ENCODE data around the gene DLG2.

Gene DLG2

DNA sequence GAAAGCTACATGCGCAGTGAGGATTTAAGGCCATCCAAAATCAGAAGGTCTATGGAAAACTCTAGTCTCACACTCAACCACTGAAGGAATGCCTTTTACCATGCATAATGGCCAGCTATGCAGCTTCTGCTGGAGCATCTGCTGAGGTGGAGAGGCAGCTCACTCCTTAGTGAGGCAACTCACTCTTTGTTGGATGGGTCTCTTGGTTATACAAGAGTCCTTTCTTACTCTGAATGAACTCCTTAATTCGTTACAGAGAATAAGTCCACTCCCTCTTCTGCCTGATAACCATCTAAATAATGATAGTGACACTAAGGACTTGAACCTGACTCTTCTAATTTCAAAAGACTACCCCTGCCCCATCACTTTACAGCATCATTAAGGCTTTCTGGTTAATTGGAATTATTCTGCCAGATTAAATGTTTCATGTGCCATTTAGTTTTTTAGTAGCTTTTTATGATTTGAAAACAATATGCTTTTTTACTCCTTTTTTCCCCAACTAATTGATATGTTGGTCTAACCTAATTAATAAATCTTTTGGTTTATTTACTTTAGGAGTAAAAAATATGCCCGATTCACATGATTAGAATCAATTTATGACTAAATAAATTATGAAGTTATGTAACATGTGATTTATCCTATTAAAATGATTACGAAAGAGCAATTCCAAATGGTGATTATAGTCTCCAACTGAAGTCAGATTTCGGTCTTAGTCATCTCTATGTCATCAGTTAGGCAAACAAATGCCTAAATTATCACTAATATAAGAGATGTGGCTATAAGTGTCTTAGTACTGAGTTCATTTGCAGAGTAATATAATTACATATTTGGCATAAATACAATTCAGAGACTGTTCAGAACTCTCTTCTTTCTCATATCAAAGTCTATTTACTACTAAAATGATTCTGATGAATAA, 2054.3 kb downstream of the DLG2 start:
- no peak for DNase-seq

DNA sequence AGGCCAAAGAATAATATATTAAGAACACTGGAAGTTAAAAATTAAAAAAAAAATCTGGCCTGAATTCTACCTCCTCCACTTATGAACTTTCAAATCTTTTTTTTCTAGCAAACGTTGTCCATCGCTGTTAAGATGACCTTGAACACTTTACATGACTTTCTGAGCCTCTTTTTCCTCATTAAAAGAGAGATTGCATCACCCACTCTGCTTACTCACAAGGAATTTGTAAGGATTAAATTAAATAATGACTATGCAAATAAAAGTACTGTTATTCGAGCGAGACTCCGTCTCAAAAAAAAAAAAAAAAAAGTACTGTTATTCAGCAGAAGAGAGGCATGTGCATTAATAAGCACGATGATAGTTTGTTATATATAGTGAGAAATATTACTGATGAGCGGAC, 2055.8 kb downstream of the DLG2 start:
- DNase-seq: no peak

DNA sequence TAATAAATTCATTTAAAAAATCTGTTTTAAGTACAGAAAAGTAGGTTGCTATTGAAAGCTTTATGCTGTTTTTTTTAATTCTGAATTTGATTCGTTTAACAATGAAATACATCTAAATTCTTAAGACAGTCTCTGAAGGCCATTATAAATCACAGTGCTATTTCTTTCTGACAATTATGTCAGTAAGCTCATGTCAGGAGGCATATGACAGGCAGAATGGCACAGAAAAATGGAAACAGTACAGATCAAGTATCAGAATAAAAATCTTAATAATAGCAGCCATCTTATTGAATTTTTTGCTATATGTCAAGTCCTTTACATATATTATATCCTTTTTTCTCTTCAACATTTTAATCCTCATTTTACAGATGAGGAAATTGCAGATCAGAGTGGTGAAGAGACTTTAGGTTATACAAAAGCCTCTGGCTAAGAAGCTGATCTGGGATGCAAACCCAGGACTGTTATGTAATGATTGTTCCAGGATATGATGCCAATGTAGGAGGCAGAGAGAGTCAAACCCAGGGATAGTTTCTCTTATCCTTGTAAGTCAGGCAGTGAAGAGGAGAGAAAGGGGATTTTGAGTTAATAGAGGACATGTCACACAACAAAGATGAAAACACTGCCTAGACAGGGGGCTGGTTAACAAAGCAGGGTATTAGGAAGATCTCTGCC, 2057.9 kb downstream of the DLG2 start:
- no peak for DNase-seq

- DNase-seq: no peak
Measured at GRCh38 chr11:83568516-83568915, 2058.6 kb downstream of the DLG2 start.

DNA sequence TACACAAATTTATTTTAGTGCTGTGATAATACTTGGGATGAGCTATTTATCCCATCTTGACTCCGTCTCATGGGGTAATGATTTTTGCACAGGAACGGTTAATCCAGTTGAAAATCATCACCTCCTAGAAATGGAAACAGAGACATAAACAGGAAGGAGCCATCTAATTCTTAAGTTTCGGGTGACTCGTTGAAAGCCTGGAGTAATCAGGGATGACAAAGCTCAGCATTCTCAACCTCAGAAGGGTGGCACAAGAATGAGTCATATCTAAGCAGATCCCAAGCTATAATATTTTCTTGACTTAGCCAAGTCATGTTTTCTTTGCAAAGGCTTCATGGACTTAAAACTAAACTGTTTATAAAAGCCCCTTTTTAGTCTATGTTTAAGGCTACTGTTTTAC, 2060.2 kb downstream of the DLG2 start:
- no peak for DNase-seq

- no peak for DNase-seq
Measured at GRCh38 chr11:83564870-83565269, 2062.3 kb downstream of the DLG2 start.

DNA sequence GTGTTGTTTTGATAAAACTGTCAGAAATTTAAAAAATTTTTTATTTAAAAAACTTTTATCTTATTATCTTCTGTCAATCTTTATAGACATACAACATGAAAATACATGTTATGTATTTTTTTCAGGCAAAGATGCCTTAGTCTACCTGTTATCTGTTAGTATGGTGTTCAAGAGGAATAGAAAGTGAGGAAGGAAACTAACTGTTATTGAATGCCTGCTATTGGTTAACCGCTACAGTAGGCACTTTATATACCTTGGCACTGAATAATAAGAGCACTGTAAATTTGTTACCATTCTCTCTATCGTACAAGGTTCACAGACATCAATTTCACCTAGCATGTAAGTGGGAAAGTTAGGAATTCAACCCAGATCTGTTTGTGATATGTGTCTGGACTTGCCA, 2068.9 kb downstream of the DLG2 start:
- DNase-seq: no peak

GRCh38 chr11:83557653-83558052, 2069.5 kb downstream of the DLG2 start:
- DNase-seq: no peak

DNA sequence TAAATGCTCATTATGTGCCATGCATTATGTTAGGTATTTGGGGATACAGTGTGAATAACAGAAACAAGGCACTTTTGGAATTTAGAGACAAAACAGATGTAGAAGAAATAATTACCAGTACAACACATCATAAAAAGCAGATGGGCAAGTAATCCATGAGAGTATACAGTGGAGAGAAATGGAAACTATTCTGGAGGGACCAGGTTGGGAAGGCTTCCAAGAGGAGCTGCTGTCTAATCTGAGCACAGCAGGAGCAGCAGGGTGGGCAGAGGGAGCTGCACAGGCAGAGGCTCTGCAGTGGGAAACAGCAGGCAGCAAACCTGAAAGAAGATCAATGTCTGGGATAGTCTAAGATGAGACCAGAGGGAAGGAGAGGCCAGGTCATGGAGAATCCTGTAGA, 2072.3 kb downstream of the DLG2 start:
- DNase-seq: peak; percentile 3

DNA sequence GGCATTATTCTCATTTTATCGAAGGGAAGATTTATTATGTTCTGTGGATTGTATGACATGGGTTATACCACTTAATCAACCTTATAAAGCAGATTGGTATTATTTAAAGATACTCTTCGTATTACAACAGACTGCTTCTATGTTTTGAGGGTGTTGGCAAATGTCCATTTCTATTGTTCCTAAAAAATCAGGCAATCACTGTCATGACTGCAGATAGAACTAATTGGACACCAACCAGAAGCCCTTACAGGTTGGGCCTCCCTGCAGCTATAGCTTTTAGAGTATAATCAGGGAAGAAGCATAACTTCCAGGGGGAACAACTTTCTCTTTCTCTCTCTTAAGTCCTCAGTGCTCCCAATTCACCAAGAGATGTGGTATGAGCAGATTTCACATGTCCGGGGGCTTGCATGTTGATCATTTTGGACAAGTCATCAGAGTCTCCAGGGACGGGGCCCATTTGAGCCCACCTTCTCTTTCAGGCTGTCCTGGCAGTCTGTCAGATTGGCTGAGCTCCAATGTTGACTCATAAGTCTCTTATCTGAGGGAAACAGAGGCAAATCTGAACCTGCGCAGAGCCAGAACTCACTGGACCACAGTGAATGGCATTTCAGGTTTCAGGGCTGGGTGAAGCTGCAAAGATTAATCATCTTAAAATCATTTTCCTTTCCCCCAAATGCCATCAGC, 2077.0 kb downstream of the DLG2 start:
- DNase-seq: no peak

DNA sequence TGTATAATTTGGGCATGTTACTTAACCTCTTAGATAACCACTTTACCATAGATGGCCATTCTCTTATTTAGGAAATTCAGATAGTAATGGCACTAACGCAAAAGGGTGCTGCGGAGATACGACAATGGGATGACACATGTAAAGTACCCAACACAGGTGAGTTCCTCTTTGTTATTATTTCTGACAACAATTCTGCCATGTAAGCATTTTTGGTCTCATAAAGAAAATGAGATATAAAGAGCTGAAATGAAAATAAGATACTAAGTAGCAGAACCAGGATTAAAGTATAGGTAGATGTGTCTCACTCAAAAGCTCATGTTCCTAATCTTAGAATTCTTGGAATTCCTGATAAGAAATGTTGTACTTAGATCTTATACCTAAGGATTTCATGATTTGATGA, 2080.8 kb downstream of the DLG2 start:
- DNase-seq: no peak

DNA sequence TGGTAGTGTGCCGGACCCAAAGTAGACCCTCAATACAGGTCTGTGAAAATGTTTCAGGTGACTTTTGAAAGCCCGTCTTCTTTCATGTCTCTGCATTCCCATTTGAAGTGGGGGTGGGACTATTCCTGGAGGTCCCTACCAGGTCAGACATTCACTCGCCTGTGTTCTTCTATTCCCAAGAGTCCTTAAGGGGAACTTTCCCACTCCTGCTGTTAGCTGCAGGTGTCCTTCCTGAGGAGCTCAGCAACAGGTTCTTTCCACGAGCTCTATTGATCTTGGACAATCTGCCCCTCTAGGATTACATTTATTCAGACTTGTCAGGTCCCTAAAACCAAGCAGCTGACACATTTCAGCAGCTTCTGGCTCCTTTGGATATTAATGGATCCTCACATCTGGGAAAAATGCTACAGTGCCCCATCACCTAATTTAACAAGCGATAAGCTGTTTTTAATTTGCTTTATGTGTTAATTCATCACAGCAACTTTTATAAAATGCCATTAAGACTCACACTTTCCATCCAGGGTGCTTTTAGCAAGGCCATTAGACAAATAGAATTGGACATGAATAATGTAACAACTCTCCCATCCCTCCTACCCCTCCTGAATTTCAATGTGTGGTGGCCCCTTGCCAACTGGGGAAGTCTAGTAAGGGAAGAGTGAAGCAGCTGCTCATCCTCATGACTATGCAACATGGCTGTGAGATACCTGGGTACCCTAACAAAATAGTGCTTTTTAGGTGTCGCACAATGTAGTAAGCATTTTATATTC, 2081.5 kb downstream of the DLG2 start:
- peak; percentile 95 for DNase-seq

DNA sequence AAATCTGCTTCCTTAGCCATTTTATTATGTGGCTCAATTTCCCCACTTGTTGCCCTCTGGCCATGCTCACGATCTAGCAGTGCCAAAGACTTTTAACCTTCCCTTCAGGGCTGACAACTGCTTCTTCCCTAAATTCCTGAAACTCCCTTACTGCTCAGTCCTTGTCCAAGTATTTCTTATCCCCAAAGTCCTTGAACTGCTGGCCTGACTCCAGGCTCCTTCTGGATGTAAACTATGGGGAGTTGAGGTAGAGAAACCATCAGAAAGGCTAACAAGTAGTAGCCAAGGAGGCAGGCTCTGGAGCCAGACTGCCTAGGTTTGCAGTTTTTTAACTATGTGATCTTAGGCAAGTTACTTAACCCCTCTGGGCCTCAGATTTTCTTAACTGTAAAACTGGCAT, 2082.3 kb downstream of the DLG2 start:
- no peak for DNase-seq

GRCh38 chr11:83543706-83544439, 2083.3 kb downstream of the DLG2 start:
- DNase-seq: peak; percentile 8

DNA sequence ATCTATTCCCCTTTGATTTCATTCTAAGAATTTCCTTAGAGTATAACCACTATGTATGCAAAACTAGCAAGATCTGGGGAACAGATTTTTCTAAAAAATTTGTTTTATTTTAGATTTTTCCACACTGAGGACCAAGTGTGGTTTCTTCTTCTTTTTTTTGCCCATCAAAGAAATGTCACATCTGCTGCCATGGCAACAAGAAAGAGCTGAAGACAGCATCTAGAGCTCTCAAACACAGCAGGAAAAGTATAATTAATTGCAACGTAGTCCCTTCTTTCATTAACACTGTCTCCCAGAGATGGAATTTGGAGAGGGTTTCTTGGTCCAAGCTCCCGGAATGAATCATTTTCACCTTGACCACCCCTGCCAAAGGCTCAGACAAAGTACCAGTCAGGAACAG, 2084.3 kb downstream of the DLG2 start:
- DNase-seq: no peak

DNA sequence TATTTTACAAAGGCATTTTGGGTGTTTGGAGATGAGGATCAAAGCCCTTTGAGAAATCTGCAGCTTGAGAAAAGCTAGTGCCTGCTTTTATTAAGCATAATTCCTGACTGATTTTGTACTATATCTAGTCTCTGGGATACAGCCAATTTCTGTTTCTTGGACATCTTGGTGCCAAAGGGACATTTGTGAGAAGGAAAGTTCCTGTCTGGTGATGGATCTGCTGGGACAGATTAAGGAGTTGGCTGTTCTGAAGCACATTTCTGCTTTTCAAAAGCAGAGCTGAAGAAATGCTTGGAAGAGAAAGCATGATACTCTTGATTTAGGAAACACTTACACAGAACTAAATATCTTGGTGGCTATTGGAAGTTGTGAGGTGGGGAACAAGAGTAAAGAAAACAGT, 2086.4 kb downstream of the DLG2 start:
- DNase-seq: no peak

- no peak for DNase-seq
Measured at GRCh38 chr11:83540112-83540675, 2086.9 kb downstream of the DLG2 start.

- no peak for DNase-seq
Measured at GRCh38 chr11:83538286-83538685, 2088.9 kb downstream of the DLG2 start.

- DNase-seq: peak; percentile 17
Measured at GRCh38 chr11:83537131-83537610, 2090.0 kb downstream of the DLG2 start.

DNA sequence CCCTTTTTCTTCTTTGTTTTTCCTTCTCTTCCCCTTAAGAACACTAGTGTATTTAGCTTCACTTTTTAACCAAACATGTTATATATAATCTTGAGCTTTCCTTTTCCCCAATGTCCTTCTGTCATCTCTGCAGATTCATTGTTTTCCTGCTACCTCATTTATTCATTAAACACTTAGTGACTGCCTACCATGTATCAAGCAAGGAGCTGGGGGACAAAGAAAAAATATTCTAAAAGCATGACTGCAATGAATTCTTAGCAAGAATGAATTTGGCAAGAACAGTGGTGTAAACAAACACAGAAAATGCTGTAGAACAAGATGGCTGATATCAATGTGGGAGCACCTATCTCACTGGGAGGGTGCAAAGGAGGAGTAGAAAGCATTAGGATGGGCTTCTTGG, 2094.0 kb downstream of the DLG2 start:
- DNase-seq: no peak

DNA sequence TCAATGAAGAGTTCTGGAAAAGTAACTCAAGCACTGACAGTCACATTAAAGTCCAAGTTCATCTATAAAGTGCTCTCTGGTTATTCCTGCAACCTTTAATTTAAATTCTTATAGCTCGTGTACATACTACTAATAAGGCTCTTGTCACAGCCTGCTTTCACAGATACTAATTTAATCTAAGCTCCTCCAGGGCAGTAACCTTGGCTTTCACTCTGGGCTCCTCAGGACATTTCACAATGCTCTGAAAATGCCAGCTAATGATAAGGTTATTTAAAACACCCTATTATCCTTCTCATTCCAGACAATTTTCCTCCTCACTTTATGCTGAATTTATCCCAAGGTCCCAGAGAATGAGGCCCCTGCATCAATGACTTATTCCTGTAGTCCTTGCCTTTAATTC, 2098.3 kb downstream of the DLG2 start:
- DNase-seq: no peak

DNA sequence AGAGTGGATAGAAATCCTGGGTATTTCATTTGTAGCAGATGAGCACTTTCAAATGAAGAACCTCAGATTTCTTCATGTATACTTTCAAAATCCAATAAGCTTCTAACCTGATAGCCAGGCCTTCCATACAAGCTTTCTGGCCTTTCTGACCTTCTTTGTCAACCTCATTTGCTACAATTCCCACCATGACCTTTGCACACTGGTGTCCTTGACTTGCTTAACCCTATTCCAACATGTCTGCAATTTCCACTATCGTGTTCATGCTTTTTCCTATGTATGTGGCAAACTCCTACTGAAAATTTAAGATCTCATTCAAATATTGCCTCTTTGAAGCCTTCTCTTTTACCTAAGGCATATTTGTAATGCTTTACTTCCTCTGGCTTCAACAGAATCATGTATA, 2098.9 kb downstream of the DLG2 start:
- no peak for DNase-seq

All from NCI-H82 (cell line).